ENCODE data around the gene PLA2R1. TPM values are rescaled to one million over a fixed set of nuclear protein-coding genes. Genes with fewer than 3 reads are reported as not detected.

PLA2R1 gene
- total and polyA plus RNA-seq, 2 experiments from 2014 or later = 4.9 to 9.6 TPM

- no peak for DNase-seq (ENCODE audit: low spot score)
- no peaks in the 10 kb centered on the region for H3K36me3 ChIP-seq (replicated peaks; ENCODE audit: insufficient read depth, low read depth)
- peak overlapping the region; percentile 82 for H3K4me2 ChIP-seq
- H3K9me3 ChIP-seq (ENCODE audit: low read depth) = no peaks in the 10 kb centered on the region
- no peaks in the 10 kb centered on the region for H4K20me1 ChIP-seq (ENCODE audit: insufficient read depth, poor library complexity, severe bottlenecking)
- H3K79me2 ChIP-seq = peaks cover 8% of the 10 kb centered on the region
- H3K27me3 ChIP-seq = no peaks in the 10 kb centered on the region
- WGBS (ENCODE audit: low lambda C conversion rate, missing lambda C conversion rate) = 78% methylated on average over 4 of the region's 4 CpGs
- no peak overlapping the region for H3K4me3 ChIP-seq
- no peak overlapping the region for H2AFZ ChIP-seq
- TF ChIP-seq CTCF (IDR thresholded peaks at IDR 0.05; ENCODE audit: poor library complexity) (no peak), EZH2 (IDR thresholded peaks at IDR 0.05; ENCODE audit: borderline replicate concordance) (no peak), EZH2phosphoT487 (IDR thresholded peaks at IDR 0.05; ENCODE audit: low read depth, severe bottlenecking, unreplicated experiment) (no peak)
- no peaks in the 10 kb centered on the region for H3K9me2 ChIP-seq (replicated peaks; ENCODE audit: insufficient read depth)
- peaks cover 9% of the 10 kb centered on the region for H3K4me1 ChIP-seq (ENCODE audit: insufficient read depth)
- H3K27ac ChIP-seq = peak overlapping the region; percentile 62
These were observed 1.6 kb upstream of the PLA2R1 start for GRCh38 chr2:160063879-160064612.

- peak overlapping the region; percentile 62 for H3K27ac ChIP-seq
- no peaks in the 10 kb centered on the region for H3K36me3 ChIP-seq (replicated peaks; ENCODE audit: insufficient read depth, low read depth)
- H3K27me3 ChIP-seq = no peaks in the 10 kb centered on the region
- H2AFZ ChIP-seq = peak overlapping the region; percentile 89
- peaks cover 8% of the 10 kb centered on the region for H3K79me2 ChIP-seq
- H3K9me3 ChIP-seq (ENCODE audit: low read depth) = no peaks in the 10 kb centered on the region
- H4K20me1 ChIP-seq (ENCODE audit: insufficient read depth, poor library complexity, severe bottlenecking) = no peaks in the 10 kb centered on the region
- WGBS (ENCODE audit: low lambda C conversion rate, missing lambda C conversion rate) = 45% methylated on average over 5 of the region's 5 CpGs
- H3K9me2 ChIP-seq (replicated peaks; ENCODE audit: insufficient read depth) = no peaks in the 10 kb centered on the region
- H3K4me1 ChIP-seq (ENCODE audit: insufficient read depth) = peaks cover 9% of the 10 kb centered on the region
- peak overlapping the region; percentile 82 for H3K4me2 ChIP-seq
- TF ChIP-seq EZH2 (IDR thresholded peaks at IDR 0.05; ENCODE audit: borderline replicate concordance) = no peak
- TF ChIP-seq EZH2phosphoT487 (IDR thresholded peaks at IDR 0.05; ENCODE audit: low read depth, severe bottlenecking, unreplicated experiment) = no peak
- no peak for TF ChIP-seq CTCF (IDR thresholded peaks at IDR 0.05; ENCODE audit: poor library complexity)
- no peak overlapping the region for H3K4me3 ChIP-seq
- DNase-seq (ENCODE audit: low spot score) = peak; percentile 21
These were observed 856 bp upstream of the PLA2R1 start for GRCh38 chr2:160063271-160063670.

GRCh38 chr2:160061944-160062291 is 497 bp downstream of the PLA2R1 start:
- Histone ChIP-seq H2AFZ (peak overlapping the region; percentile 89), H3K4me3 (peak overlapping the region; percentile 96), H4K20me1 (ENCODE audit: insufficient read depth, poor library complexity, severe bottlenecking) (no peaks in the 10 kb centered on the region), H3K4me2 (peak overlapping the region; percentile 82), H3K36me3 (replicated peaks; ENCODE audit: insufficient read depth, low read depth) (no peaks in the 10 kb centered on the region), H3K4me1 (ENCODE audit: insufficient read depth) (peaks cover 12% of the 10 kb centered on the region), H3K27ac (peak overlapping the region; percentile 62), H3K79me2 (peaks cover 8% of the 10 kb centered on the region), H3K9me2 (replicated peaks; ENCODE audit: insufficient read depth) (no peaks in the 10 kb centered on the region), H3K9me3 (ENCODE audit: low read depth) (no peaks in the 10 kb centered on the region), H3K27me3 (no peaks in the 10 kb centered on the region)
- no peak for TF ChIP-seq EZH2phosphoT487 (IDR thresholded peaks at IDR 0.05; ENCODE audit: low read depth, severe bottlenecking, unreplicated experiment)
- no peak for TF ChIP-seq CTCF (IDR thresholded peaks at IDR 0.05; ENCODE audit: poor library complexity)
- TF ChIP-seq EZH2 (IDR thresholded peaks at IDR 0.05; ENCODE audit: borderline replicate concordance) = no peak
- DNase-seq (ENCODE audit: low spot score) = peak; percentile 24
- WGBS (ENCODE audit: low lambda C conversion rate, missing lambda C conversion rate) = 8% methylated on average over 18 of the region's 27 CpGs

All from hepatocyte (in vitro differentiated cells).